Inflammatory macrophage (primary cell): ENCODE results near the gene ALG12.
"Not testable (repeated sequence)": the region's sequence is repeated elsewhere in the genome, so short reads cannot be mapped to it uniquely, and the experiment has no call there.

Experiments
- DNase-seq, 2 donors: peaks; one replicate each; pipeline ENCODE4 v3.0.0-alpha.2; 2020 to 2022

Gene ALG12

DNA sequence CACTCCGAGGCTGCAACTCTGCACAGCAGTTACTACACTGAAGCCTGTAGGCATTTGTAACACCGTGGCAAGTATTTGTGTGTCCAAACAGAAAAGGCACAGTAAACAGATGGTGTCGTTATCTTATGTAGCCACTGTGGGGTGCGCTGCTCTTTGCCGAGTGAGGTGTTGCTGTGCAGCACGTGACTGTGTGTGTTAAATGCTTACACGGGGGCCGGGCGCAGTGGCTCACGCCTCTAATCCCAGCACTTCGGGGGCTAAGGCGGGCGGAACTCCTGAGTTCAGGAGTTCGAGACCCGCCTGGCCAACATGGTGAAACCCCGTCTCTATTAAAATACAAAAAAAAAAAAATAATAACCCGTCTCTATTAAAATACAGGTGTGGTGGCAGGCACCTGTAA lies 53.1 kb downstream of the ALG12 start:
- DNase-seq = no peak

DNA sequence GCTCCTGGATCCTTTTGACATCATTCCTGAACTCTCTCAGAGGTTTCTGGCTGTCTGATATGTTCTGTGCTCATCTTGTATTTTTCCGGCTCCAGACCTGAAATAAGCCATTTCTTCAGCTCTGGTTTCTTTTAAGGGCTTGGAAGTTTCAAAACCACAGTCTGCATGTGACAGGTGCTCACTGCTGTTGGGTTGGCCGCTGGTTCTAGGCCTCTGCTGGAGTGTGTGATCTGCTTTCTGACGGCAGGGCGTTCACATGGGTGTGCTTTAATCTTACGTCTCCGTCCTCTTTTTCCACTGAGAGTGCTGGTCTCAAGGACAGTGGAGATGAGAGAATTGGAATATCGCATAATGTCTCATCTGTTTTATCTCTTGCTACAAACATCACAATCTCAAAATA lies 54.3 kb downstream of the ALG12 start:
- no peak for DNase-seq

GRCh38 chr22:49862496-49862776 lies 55.8 kb downstream of the ALG12 start:
- peak; percentile 23 to 43 for DNase-seq

DNA sequence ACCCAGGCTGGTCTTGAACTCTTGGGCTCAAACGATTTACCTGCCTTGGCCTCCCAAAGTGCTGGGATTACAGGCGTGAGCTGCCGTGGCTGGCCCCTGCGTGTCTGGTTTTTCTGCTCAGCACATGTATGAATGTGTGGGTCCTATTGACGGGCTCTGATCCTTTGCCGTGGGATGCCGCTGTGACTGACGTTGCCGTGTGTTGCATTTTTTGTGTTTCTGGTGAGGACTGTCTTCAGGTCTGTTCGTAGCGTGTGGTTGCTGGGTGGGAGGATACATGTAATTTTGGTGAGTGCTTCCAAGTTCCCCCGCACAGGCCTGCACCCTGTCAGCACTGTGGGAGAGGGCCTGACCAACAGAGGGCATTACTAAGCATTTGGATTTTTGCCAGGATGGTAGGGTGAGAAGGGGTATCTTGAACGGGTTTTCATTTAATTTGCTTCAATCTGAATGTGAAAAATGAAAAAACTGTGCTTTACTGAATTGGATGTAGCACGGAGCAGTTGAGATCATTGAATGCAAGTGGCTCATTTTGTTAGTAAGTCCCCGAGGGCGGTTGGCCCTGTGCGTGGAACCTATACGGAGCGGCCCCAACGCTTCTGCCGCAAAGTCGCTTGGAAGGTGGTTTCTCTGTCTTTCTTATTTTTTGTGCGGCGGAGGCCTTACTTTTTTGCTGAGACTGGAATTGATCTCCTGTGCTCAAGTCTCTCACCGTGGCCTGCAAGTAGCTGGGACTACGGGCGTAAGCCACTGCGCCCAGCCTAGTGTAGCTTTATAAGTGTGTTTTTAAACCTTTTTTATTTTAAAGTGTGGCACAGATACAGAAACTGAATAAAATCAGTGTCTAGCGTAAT lies 56.4 kb downstream of the ALG12 start:
- peak in 1 of 2 donors; percentile 38 for DNase-seq

GRCh38 chr22:49858827-49859226 lies 59.4 kb downstream of the ALG12 start:
- DNase-seq = no peak

DNA sequence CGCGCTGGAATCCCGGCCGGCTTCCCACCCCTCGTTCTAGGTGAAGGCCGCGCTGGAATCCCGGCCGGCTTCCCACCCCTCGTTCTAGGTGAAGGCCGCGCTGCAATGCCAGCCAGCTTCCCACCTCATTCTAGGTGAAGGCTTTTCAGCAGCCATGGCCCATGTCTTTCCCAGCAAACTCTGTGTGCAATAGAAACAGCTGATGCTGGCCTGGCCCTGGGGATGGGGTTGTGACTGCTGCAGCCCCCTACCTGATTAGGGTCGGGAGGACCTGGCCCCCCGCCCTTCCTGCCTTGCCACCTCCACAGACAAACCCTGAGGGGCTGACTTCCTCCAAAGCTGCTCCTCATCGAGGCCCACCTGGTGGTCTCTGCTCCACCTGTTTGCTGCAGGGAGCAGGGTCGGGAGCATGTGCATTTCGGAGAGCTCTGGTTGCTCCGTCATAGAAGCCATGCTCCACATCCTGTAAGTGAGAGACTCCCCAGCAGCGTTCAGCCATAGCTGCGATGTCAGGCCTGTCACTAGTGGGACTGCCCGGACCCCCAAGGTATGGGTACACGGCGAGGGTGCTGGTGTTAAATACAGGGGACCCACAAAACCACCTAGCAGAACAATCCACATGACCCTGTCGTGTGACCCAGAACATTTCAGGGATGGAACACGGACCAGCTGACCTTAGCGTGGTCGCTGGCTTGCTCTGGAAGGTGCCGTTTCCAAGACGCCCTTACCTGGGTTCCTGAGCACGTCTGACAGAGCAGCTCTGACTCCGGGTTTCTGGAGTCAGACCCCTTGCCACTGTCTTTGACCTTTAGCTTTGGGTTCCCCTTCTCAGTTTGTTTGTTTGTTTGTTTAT lies 61.2 kb downstream of the ALG12 start:
- DNase-seq = no peak

DNA sequence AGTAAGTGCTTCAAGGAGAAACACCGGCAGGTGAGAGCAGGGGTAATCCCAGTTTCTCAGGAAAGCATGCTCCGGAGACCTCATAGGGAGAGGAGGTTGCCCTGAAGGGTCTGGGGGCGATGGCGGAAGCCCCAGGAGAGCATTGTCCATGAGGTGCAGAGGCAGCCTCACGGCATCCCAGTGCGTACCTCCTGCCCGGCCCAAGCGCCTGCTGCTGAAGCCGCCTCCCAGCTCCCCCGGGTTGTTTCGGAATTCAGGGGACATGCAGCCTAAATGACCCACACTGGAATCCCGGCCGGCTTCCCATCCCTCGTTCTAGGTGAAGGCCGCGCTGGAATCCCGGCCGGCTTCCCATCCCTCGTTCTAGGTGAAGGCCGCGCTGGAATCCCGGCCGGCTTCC lies 61.9 kb downstream of the ALG12 start:
- no peak for DNase-seq

GRCh38 chr22:49855251-49855911 lies 62.9 kb downstream of the ALG12 start:
- DNase-seq = no peak

- peak; percentile 35 to 48 for DNase-seq
Measured at GRCh38 chr22:49853981-49854831, 64.0 kb downstream of the ALG12 start.

GRCh38 chr22:49852898-49853894 lies 65.0 kb downstream of the ALG12 start, which contains the start of gene ZBED4:
ZBED4 (plus strand) TSS chr22:49853844; CDS start chr22:49883663, 29,819 bp downstream.
- peak; percentile 99 for DNase-seq

DNA sequence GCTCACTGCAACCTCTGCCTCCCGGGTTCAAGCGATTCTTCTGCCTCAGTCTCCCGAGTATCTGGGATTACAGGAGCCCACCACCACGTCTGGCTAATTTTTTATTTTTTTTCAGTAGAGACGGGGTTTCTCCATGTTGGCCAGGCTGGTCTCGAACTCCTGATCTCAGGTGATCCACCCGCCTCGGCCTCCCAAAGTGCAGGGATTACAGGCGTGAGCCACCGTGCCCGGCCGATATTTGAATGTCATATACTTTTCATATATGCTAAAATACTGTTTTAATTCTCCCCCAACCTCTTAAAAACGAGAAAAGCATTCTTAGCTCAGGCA lies 65.7 kb downstream of the ALG12 start:
- not testable (repeated sequence) for DNase-seq

DNA sequence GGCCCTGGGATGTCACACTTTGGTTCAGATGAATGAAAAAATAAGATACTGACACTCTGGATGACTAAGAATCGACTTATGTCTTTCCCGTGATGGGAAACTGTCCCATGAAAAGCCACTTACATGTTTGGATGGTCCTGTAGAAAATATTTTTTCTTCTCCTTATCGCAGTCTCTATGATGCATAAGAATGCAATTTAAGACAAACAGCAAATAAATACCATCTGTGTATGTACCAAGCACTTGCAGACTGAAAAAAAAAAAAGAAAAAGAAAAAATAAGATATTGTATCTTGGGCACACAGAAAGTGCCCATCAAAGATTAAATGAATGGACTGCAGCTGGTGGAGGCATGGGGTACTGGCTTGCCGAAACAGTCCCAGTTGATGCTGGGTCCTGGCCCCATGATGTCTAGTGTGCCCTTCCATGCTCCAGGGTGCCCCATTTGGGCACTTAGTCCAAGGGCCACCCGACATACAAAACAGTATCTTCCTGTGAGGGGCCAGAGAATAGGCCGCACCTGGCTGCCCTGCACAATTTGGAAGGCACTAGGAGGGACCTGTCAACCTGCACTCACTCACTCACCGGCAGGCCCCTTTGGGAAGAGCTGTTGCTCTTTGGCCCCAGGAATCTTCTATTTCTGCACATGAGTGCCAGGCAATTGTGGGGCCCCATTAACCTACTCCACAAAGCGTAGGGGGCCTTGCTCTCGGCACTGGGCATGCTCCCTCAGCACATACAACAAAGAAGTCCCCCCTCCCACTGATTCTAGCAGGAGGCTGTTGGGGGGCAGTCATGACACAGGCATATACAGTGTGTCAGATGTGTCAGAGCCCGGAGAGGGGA lies 67.1 kb downstream of the ALG12 start:
- no peak for DNase-seq
